ENCODE measurements around the gene ACSL3. TPM values are rescaled to one million over a fixed set of nuclear protein-coding genes. Genes with fewer than 3 reads are reported as not detected.

Gene ACSL3
- total RNA-seq, 1 experiment from 2014 or later: 85.2 TPM

- in situ Hi-C loops (cut with HindIII; ENCODE audit: low pct_unique_long_range_greater_than_20kb, low sequenced_read_pairs): no loop called here
- Histone ChIP-seq H3K27ac (ENCODE audit: low read length) (no peak overlapping the region), H3K36me3 (ENCODE audit: control insufficient read depth, insufficient read depth, low read length) (peaks cover 52% of the 10 kb centered on the region), H3K4me3 (ENCODE audit: low read depth in 2 of 2, low read length in 2 of 2) (no peak overlapping the region), H3K9me3 (ENCODE audit: control insufficient read depth, insufficient read depth, low read depth, low read length) (no peaks in the 10 kb centered on the region), H3K4me1 (ENCODE audit: control insufficient read depth, insufficient read depth, low read length) (no peaks in the 10 kb centered on the region), H3K27me3 (ENCODE audit: control insufficient read depth, insufficient read depth, low read length) (no peaks in the 10 kb centered on the region)
- ATAC-seq (no peak), DNase-seq (ENCODE audit: low read depth, low spot score) (no peak)
- CTCF ChIA-PET: no interaction called here
- POLR2A ChIA-PET: no interaction called here
- TF ChIP-seq, protein P1, sequence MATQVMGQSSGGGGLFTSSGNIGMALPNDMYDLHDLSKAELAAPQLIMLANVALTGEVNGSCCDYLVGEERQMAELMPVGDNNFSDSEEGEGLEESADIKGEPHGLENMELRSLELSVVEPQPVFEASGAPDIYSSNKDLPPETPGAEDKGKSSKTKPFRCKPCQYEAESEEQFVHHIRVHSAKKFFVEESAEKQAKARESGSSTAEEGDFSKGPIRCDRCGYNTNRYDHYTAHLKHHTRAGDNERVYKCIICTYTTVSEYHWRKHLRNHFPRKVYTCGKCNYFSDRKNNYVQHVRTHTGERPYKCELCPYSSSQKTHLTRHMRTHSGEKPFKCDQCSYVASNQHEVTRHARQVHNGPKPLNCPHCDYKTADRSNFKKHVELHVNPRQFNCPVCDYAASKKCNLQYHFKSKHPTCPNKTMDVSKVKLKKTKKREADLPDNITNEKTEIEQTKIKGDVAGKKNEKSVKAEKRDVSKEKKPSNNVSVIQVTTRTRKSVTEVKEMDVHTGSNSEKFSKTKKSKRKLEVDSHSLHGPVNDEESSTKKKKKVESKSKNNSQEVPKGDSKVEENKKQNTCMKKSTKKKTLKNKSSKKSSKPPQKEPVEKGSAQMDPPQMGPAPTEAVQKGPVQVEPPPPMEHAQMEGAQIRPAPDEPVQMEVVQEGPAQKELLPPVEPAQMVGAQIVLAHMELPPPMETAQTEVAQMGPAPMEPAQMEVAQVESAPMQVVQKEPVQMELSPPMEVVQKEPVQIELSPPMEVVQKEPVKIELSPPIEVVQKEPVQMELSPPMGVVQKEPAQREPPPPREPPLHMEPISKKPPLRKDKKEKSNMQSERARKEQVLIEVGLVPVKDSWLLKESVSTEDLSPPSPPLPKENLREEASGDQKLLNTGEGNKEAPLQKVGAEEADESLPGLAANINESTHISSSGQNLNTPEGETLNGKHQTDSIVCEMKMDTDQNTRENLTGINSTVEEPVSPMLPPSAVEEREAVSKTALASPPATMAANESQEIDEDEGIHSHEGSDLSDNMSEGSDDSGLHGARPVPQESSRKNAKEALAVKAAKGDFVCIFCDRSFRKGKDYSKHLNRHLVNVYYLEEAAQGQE (IDR thresholded peaks at IDR 0.05; ENCODE audit: insufficient read depth in 1 of 2, low read depth in 2 of 2, low read length in 1 of 2): no peak
- intact Hi-C loops (cut with micrococcal nuclease; ENCODE audit: unreplicated experiment): no loop called here
- no TSS peak for BruUV-seq (replicated peaks)
Measured at GRCh38 chr2:222922019-222922800, 61.4 kb downstream of the ACSL3 start.

DNA sequence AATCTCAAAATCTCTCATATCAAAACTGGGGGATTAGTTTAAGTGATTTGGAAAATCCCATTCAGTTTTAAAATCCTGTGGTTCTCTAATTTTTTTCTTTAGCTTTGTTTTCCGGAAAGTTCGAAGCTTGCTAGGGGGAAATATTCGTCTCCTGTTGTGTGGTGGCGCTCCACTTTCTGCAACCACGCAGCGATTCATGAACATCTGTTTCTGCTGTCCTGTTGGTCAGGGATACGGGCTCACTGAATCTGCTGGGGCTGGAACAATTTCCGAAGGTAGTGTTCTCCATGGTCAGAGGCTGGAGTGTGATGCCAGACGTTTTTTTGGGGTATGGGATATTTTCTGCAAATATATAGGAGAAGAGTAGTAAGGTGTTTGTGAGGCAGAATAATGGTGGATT is 66.1 kb downstream of the ACSL3 start:
- peaks cover 44% of the 10 kb centered on the region for H3K36me3 ChIP-seq (ENCODE audit: control insufficient read depth, insufficient read depth, low read length)
- BruUV-seq (replicated peaks): no TSS peak
- no peak overlapping the region for H3K27ac ChIP-seq (ENCODE audit: low read length)
- no peak overlapping the region for H3K4me3 ChIP-seq (ENCODE audit: low read depth in 2 of 2, low read length in 2 of 2)
- intact Hi-C loops (cut with micrococcal nuclease; ENCODE audit: unreplicated experiment): no loop called here
- ATAC-seq (no peak), DNase-seq (ENCODE audit: low read depth, low spot score) (no peak)
- POLR2A ChIA-PET: no interaction called here
- in situ Hi-C loops (cut with HindIII; ENCODE audit: low pct_unique_long_range_greater_than_20kb, low sequenced_read_pairs): no loop called here
- TF ChIP-seq POLR2AphosphoS5 (IDR thresholded peaks at IDR 0.05; ENCODE audit: low read depth, low read length): no peak
- TF ChIP-seq, protein P1 (IDR thresholded peaks at IDR 0.05; ENCODE audit: insufficient read depth in 1 of 2, low read depth in 2 of 2, low read length in 1 of 2): no peak
- H3K27me3 ChIP-seq (ENCODE audit: control insufficient read depth, insufficient read depth, low read length): no peaks in the 10 kb centered on the region
- H3K4me1 ChIP-seq (ENCODE audit: control insufficient read depth, insufficient read depth, low read length): no peaks in the 10 kb centered on the region
- no peaks in the 10 kb centered on the region for H3K9me3 ChIP-seq (ENCODE audit: control insufficient read depth, insufficient read depth, low read depth, low read length)
- CTCF ChIA-PET: no interaction called here

- Histone ChIP-seq H3K4me3 (ENCODE audit: low read depth in 2 of 2, low read length in 2 of 2) (no peak overlapping the region), H3K9me3 (ENCODE audit: control insufficient read depth, insufficient read depth, low read depth, low read length) (no peaks in the 10 kb centered on the region), H3K4me1 (ENCODE audit: control insufficient read depth, insufficient read depth, low read length) (no peaks in the 10 kb centered on the region), H3K27me3 (ENCODE audit: control insufficient read depth, insufficient read depth, low read length) (no peaks in the 10 kb centered on the region), H3K36me3 (ENCODE audit: control insufficient read depth, insufficient read depth, low read length) (peaks cover 39% of the 10 kb centered on the region), H3K27ac (ENCODE audit: low read length) (no peak overlapping the region)
- in situ Hi-C loops (cut with HindIII; ENCODE audit: low pct_unique_long_range_greater_than_20kb, low sequenced_read_pairs): no loop called here
- DNase-seq (ENCODE audit: low read depth, low spot score) (no peak), ATAC-seq (no peak)
- ChIA-PET POLR2A (no interaction called here), CTCF (no interaction called here)
- TF ChIP-seq POLR2AphosphoS5 (IDR thresholded peaks at IDR 0.05; ENCODE audit: low read depth, low read length) (no peak), SIN3A (IDR thresholded peaks at IDR 0.05; ENCODE audit: borderline replicate concordance, insufficient read depth, low read depth, low read length) (no peak), CTCF (IDR thresholded peaks at IDR 0.05) (no peak), TCF7L2 (IDR thresholded peaks at IDR 0.05; ENCODE audit: low read depth, low read length) (no peak)
- TF ChIP-seq, protein P1 (IDR thresholded peaks at IDR 0.05; ENCODE audit: insufficient read depth in 1 of 2, low read depth in 2 of 2, low read length in 1 of 2): no peak
- intact Hi-C loops (cut with micrococcal nuclease; ENCODE audit: unreplicated experiment): no loop called here
- no TSS peak for BruUV-seq (replicated peaks)
Measured at GRCh38 chr2:222927600-222927999, 66.8 kb downstream of the ACSL3 start.

All from Panc1 (cell line).